ENCODE measurements around the gene GALNT9.

- TF ChIP-seq, protein P1, sequence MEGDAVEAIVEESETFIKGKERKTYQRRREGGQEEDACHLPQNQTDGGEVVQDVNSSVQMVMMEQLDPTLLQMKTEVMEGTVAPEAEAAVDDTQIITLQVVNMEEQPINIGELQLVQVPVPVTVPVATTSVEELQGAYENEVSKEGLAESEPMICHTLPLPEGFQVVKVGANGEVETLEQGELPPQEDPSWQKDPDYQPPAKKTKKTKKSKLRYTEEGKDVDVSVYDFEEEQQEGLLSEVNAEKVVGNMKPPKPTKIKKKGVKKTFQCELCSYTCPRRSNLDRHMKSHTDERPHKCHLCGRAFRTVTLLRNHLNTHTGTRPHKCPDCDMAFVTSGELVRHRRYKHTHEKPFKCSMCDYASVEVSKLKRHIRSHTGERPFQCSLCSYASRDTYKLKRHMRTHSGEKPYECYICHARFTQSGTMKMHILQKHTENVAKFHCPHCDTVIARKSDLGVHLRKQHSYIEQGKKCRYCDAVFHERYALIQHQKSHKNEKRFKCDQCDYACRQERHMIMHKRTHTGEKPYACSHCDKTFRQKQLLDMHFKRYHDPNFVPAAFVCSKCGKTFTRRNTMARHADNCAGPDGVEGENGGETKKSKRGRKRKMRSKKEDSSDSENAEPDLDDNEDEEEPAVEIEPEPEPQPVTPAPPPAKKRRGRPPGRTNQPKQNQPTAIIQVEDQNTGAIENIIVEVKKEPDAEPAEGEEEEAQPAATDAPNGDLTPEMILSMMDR (conservative IDR thresholded peaks at IDR 0.05 in 1 of 2, IDR thresholded peaks at IDR 0.05 in 1 of 2; ENCODE audit: low read depth in 1 of 2, low read length in 2 of 2) = no peak
- TF ChIP-seq EZH2 (IDR thresholded peaks at IDR 0.05; ENCODE audit: low read length, missing control alignments) = no peak
Measured at GRCh38 chr12:132226604-132227003, 102.8 kb downstream of the GALNT9 start.
